WTC11 (cell line): ENCODE results near the gene NAA16. TPM values are rescaled to one million over a fixed set of nuclear protein-coding genes. Genes with fewer than 3 reads are reported as not detected.

ENCODE experiments used
- ATAC-seq: fragments of 200-7000 bp; cut with Tn5 transposase; 2 replicates; pipeline ENCODE4 v1.10.0; 2021; ENCODE audit warnings: mild to moderate bottlenecking, moderate library complexity
- CTCF ChIA-PET: fragments of 300-600 bp; sonication (Branson Sonifier 250); formaldehyde crosslinking; loops from one replicate; lab custom pipeline; 2021; ENCODE audit warnings: antibody characterized with exemption; lab: Charles Lee
- POLR2A ChIA-PET: fragments of 350-600 bp; sonication (Branson Sonifier 250); formaldehyde crosslinking; loops from one replicate; lab custom pipeline; 2021; ENCODE audit warnings: antibody characterized with exemption; lab: Charles Lee
- DNase-seq: peaks from one replicate; pipeline ENCODE4 v3.0.0; 2021; ENCODE audit warnings: low spot score
- H3K27ac Mint-ChIP-seq: 2 replicates; pipeline ENCODE4 v1.8.0; 2021; ENCODE audit warnings: mixed read lengths
- H3K27me3 Mint-ChIP-seq: 2 replicates; pipeline ENCODE4 v1.8.0; 2021; ENCODE audit warnings: low read depth, mild to moderate bottlenecking, moderate library complexity, mixed read lengths
- H3K36me3 Mint-ChIP-seq: 2 replicates; pipeline ENCODE4 v1.8.0; 2021; ENCODE audit warnings: mixed read lengths
- H3K4me1 Mint-ChIP-seq: 2 replicates; pipeline ENCODE4 v1.8.0; 2022; ENCODE audit warnings: mixed read lengths
- H3K4me3 Mint-ChIP-seq: 2 replicates; pipeline ENCODE4 v1.8.0; 2021; ENCODE audit warnings: mild to moderate bottlenecking, moderate library complexity, mixed read lengths
- H3K9me3 Mint-ChIP-seq: 2 replicates; pipeline ENCODE4 v1.8.0; 2021; ENCODE audit warnings: mixed read lengths
- AR ChIP-seq: fragments of 250-450 bp; sonication (Bioruptor Pico); IDR thresholded peaks from 2 replicates; pipeline ENCODE4 v1.9.0; 2021; ENCODE audit warnings: mild to moderate bottlenecking
- ARID4B ChIP-seq: sonication (generic); formaldehyde crosslinking; IDR thresholded peaks from 2 replicates; pipeline ENCODE4 v1.8.0; 2023; ENCODE audit warnings: missing genetic modification reagents, mild to moderate bottlenecking, borderline replicate concordance
- ATF2 ChIP-seq: sonication (generic); formaldehyde crosslinking; IDR thresholded peaks from 2 replicates; pipeline ENCODE4 v1.8.1; 2022; ENCODE audit warnings: low read depth, missing genetic modification reagents, borderline replicate concordance
- CREM ChIP-seq: sonication (generic); formaldehyde crosslinking; IDR thresholded peaks from 2 replicates; pipeline ENCODE4 v1.8.1; 2022; ENCODE audit warnings: mild to moderate bottlenecking, missing genetic modification reagents, moderate library complexity
- CTCF ChIP-seq: fragments of 200-600 bp; IDR thresholded peaks from 2 replicates; pipeline ENCODE4 v1.8.0; 2022; ENCODE audit warnings: antibody characterized with exemption
- E2F5 ChIP-seq: sonication (generic); formaldehyde crosslinking; IDR thresholded peaks from 2 replicates; pipeline ENCODE4 v1.8.1; 2022; ENCODE audit warnings: mild to moderate bottlenecking, moderate library complexity, missing genetic modification reagents
- IRF1 ChIP-seq: sonication (generic); formaldehyde crosslinking; IDR thresholded peaks from 2 replicates; pipeline ENCODE4 v1.8.0; 2023; ENCODE audit warnings: missing genetic modification reagents
- JAZF1 ChIP-seq: fragments of 250-450 bp; sonication (Bioruptor Pico); IDR thresholded peaks from 2 replicates; pipeline ENCODE4 v1.9.0; 2021; ENCODE audit warnings: moderate library complexity, mild to moderate bottlenecking, inconsistent platforms
- MXD4 ChIP-seq: fragments of 250-450 bp; sonication (Bioruptor Pico); IDR thresholded peaks from 2 replicates; pipeline ENCODE4 v1.8.0; 2021; ENCODE audit warnings: mild to moderate bottlenecking, moderate library complexity, borderline replicate concordance
- NFYB ChIP-seq: sonication (generic); formaldehyde crosslinking; conservative IDR thresholded peaks from 2 replicates; pipeline ENCODE4 v1.8.0; 2022; ENCODE audit warnings: low read depth, missing genetic modification reagents
- NR3C1 ChIP-seq: sonication (generic); formaldehyde crosslinking; conservative IDR thresholded peaks from 2 replicates; pipeline ENCODE4 v1.8.1; 2023; ENCODE audit warnings: low read depth, mild to moderate bottlenecking, missing genetic modification reagents
- SOX15 ChIP-seq: fragments of 250-450 bp; sonication (Bioruptor Pico); IDR thresholded peaks from 2 replicates; pipeline ENCODE4 v1.9.0; 2021; ENCODE audit warnings: mild to moderate bottlenecking
- ZBTB43 ChIP-seq: sonication (generic); formaldehyde crosslinking; IDR thresholded peaks from 2 replicates; pipeline ENCODE4 v1.8.1; 2023; ENCODE audit warnings: mild to moderate bottlenecking, missing genetic modification reagents
- ZNF317 ChIP-seq: sonication (generic); formaldehyde crosslinking; IDR thresholded peaks from 2 replicates; pipeline ENCODE4 v1.8.1; 2023; ENCODE audit warnings: low read depth, mild to moderate bottlenecking, moderate library complexity, missing genetic modification reagents, borderline replicate concordance
- ZNF425 ChIP-seq: fragments of 250-450 bp; sonication (Bioruptor Pico); conservative IDR thresholded peaks from 2 replicates; pipeline ENCODE4 v1.9.0; 2021; ENCODE audit warnings: mild to moderate bottlenecking
- ZNF512 ChIP-seq: sonication (generic); formaldehyde crosslinking; IDR thresholded peaks from 2 replicates; pipeline ENCODE4 v1.8.1; 2022; ENCODE audit warnings: missing genetic modification reagents, borderline replicate concordance
- ZNF671 ChIP-seq: fragments of 250-450 bp; sonication (Bioruptor Pico); IDR thresholded peaks from 2 replicates; pipeline ENCODE4 v1.8.0; 2021; ENCODE audit warnings: mild to moderate bottlenecking
- total RNA-seq: library from RNA; stranded (reverse); gene quantifications from 3 replicates; pipeline ENCODE4 v1.2.3, GENCODE V29; 2021

The NAA16 gene
- total RNA-seq, 1 experiment from 2014 or later: 32.5 TPM

- no peak for TF ChIP-seq NFYB
- no peak for TF ChIP-seq AR
- no peak for TF ChIP-seq NR3C1 (CRISPR knock-in tag)
- TF ChIP-seq SOX15: no peak
- no peak for TF ChIP-seq ZNF671 (CRISPR knock-in tag)
- TF ChIP-seq ZBTB43 (CRISPR knock-in tag): no peak
- no peak for TF ChIP-seq ZNF425 (CRISPR knock-in tag)
- TF ChIP-seq MXD4: no peak
- TF ChIP-seq ZNF512 (CRISPR knock-in tag): no peak
- no peak for TF ChIP-seq E2F5
- no peak for TF ChIP-seq ATF2 (CRISPR knock-in tag)
These were observed 6.5 kb upstream of the NAA16 start (continued) for GRCh38 chr13:41304551-41304950.

- no peak overlapping the region for H3K4me3 Mint-ChIP-seq
- H3K4me1 Mint-ChIP-seq: peaks cover 11% of the 10 kb centered on the region
- no peaks in the 10 kb centered on the region for H3K27me3 Mint-ChIP-seq
- DNase-seq (no peak), ATAC-seq (no peak)
- ChIA-PET CTCF (no interaction called here), POLR2A (no interaction called here)
- no peaks in the 10 kb centered on the region for H3K36me3 Mint-ChIP-seq
- H3K9me3 Mint-ChIP-seq: no peaks in the 10 kb centered on the region
- H3K27ac Mint-ChIP-seq: no peak overlapping the region
- TF ChIP-seq SOX15 (no peak), JAZF1 (CRISPR knock-in tag) (no peak), IRF1 (CRISPR knock-in tag) (no peak), CTCF (no peak), CREM (CRISPR knock-in tag) (no peak), ARID4B (CRISPR knock-in tag) (no peak), ZNF317 (CRISPR knock-in tag) (no peak)
These were observed 4.6 kb upstream of the NAA16 start for GRCh38 chr13:41306271-41307145.
